Measurements from ENCODE around the gene EFCAB14. TPM values are rescaled to one million over a fixed set of nuclear protein-coding genes. Genes with fewer than 3 reads are reported as not detected.

EFCAB14 gene
- total RNA-seq, 4 donors from 2014 or later = 59.5 to 70.2 (median 62.8) TPM

GRCh38 chr1:46687093-46687659 lies 31.7 kb downstream of the EFCAB14 start:
- in situ Hi-C loops (cut with MboI; ENCODE audit: low sequenced_read_pairs in 4 of 4) = no loop called here
- Histone ChIP-seq H3K4me1 (peaks cover 43 to 55% of the 10 kb centered on the region in 2 donors), H3K4me3 (no peak overlapping the region), H3K9me3 (no peaks in the 10 kb centered on the region), H3K27ac (peak overlapping the region in 1 of 4 donors; percentile 32), H3K27me3 (no peaks in the 10 kb centered on the region), H3K36me3 (peaks cover 0 to 63% of the 10 kb centered on the region in 2 donors)
- peak in 1 of 2 donors; percentile 19 for DNase-seq
- intact Hi-C loops (cut with DNase I; ENCODE audit: low total_unique reads) = no loop called here
- no peak for TF ChIP-seq CTCF (IDR thresholded peaks at IDR 0.05 in 4 of 5, conservative IDR thresholded peaks at IDR 0.05 in 1 of 5)
- no peak for TF ChIP-seq POLR2A (IDR thresholded peaks at IDR 0.05)
- no peak for ATAC-seq

- in situ Hi-C loops (cut with MboI; ENCODE audit: low sequenced_read_pairs in 4 of 4) (no loop called here), intact Hi-C loops (cut with DNase I; ENCODE audit: low total_unique reads) (no loop called here)
- Histone ChIP-seq H3K4me3 (no peak overlapping the region), H3K9me3 (no peaks in the 10 kb centered on the region), H3K27me3 (no peaks in the 10 kb centered on the region), H3K27ac (no peak overlapping the region), H3K36me3 (peaks cover 0 to 64% of the 10 kb centered on the region in 2 donors), H3K4me1 (peaks cover 40 to 46% of the 10 kb centered on the region in 2 donors)
- TF ChIP-seq POLR2A (IDR thresholded peaks at IDR 0.05) = no peak
- no peak for TF ChIP-seq CTCF (IDR thresholded peaks at IDR 0.05 in 4 of 5, conservative IDR thresholded peaks at IDR 0.05 in 1 of 5)
- no peak for DNase-seq
- ATAC-seq = no peak
Measured at GRCh38 chr1:46686255-46686654, 32.7 kb downstream of the EFCAB14 start.

- intact Hi-C loops (cut with DNase I; ENCODE audit: low total_unique reads) = no loop called here
- in situ Hi-C loops (cut with MboI; ENCODE audit: low sequenced_read_pairs in 4 of 4) = no loop called here
- TF ChIP-seq CTCF (IDR thresholded peaks at IDR 0.05 in 4 of 5, conservative IDR thresholded peaks at IDR 0.05 in 1 of 5) (no peak), POLR2A (IDR thresholded peaks at IDR 0.05) (no peak)
- Histone ChIP-seq H3K4me1 (peaks cover 31% of the 10 kb centered on the region in 2 donors), H3K27me3 (no peaks in the 10 kb centered on the region), H3K9me3 (no peaks in the 10 kb centered on the region), H3K36me3 (peaks cover 4 to 69% of the 10 kb centered on the region in 2 donors), H3K27ac (no peak overlapping the region), H3K4me3 (no peak overlapping the region)
- DNase-seq (no peak), ATAC-seq (no peak)
Measured at GRCh38 chr1:46684670-46685069, 34.2 kb downstream of the EFCAB14 start.

- no peaks in the 10 kb centered on the region for H3K27me3 ChIP-seq
- intact Hi-C loops (cut with DNase I; ENCODE audit: low total_unique reads) (no loop called here), in situ Hi-C loops (cut with MboI; ENCODE audit: low sequenced_read_pairs in 4 of 4) (no loop called here)
- no peak for TF ChIP-seq CTCF (IDR thresholded peaks at IDR 0.05 in 4 of 5, conservative IDR thresholded peaks at IDR 0.05 in 1 of 5)
- no peak for TF ChIP-seq POLR2A (IDR thresholded peaks at IDR 0.05)
- H3K9me3 ChIP-seq = no peaks in the 10 kb centered on the region
- DNase-seq (no peak), ATAC-seq (no peak)
- no peak overlapping the region for H3K27ac ChIP-seq
- H3K4me3 ChIP-seq = no peak overlapping the region
- peaks cover 5 to 6% of the 10 kb centered on the region in 2 donors for H3K4me1 ChIP-seq
- peaks cover 4 to 83% of the 10 kb centered on the region in 2 donors for H3K36me3 ChIP-seq
Measured at GRCh38 chr1:46682064-46682463, 36.9 kb downstream of the EFCAB14 start.

Data from gastrocnemius medialis (tissue), 4 donors.